ENCODE results near the gene EPHB1.

EPHB1 gene
- total RNA-seq = 0.17 to 4.0 (median 0.73) reads per million in 17 experiments

DNA sequence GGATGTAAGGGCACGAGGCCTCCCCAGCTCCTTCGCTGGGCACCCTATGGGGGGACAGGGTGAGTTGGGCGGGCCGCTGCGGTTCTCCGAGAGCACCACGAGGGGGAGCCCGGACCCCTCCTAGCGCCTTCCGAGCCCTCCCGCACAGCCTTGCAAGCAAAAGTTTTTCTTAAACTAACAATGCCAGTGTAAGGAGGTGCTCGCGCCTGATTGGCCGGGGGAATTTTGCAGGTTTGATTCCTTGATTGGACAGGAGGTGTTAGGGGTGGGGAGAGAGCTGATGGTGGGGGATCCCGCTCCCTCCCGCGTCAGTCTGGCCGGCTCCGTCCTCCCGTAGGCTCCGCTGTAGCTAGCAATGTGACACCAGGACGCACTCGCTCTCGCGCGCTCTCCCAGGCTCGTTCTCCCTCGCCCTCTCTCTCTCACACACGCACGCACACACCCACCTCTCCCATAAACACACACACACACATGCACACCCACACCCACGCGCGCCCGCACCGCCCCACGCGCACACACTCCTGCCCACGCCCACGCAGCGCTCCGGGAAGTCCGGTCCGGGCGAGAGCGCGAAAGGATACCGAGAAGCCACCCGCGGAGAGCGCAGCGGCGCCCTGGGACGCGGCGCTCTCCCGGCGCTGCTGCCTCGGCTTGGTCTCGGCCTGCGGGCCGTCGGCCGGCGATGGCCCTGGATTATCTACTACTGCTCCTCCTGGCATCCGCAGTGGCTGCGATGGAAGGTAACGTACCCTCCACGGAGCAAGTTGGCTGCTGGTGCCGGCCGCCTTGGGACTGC is at the start of gene EPHB1:
TSS of gene EPHB1 (plus strand) at position 311 of the 796 bp plus-strand sequence.
- peak; percentile 73 to 89 (median 82) for DNase-seq

DNA sequence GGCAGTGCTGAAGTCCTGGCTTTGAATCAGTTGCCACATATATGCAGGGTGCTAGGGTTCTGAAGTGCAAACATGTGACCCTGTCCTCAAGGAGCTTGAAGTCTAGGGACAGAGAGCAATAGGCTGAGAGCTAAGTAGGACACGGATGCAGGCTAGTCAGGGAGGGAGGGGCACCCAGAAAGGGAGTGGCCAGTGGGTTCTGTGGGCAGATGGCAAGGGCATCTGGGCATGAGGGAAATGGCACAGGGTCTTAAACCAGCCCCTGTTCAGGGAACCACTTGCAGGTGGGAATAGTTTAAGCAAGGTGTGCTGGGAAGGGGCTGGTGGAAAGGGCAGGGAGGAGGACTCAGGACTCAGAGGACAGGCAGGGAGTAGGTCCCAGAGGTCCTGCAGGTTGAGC is 46.4 kb upstream of the EPHB1 start:
- DNase-seq = no peak

DNA sequence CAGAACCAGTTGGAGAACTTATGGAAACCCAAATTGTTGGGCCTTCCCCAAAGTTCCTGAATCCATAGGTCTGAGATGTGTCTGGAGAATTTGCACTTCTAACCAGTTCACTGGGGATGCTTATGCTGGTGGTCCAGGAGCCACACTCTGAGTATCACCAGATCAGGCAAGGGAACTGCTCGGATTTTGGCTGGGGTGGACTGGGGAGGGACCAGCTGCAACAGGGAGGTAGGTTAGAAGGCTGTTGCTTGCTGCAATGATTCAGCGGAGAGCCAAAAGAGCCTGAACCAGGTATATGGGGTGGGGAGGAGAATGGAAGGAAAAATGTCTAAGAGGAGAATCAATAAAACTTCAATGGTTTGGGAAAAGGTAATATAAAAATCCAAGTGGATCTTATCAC is 45.9 kb upstream of the EPHB1 start:
- no peak for DNase-seq

DNA sequence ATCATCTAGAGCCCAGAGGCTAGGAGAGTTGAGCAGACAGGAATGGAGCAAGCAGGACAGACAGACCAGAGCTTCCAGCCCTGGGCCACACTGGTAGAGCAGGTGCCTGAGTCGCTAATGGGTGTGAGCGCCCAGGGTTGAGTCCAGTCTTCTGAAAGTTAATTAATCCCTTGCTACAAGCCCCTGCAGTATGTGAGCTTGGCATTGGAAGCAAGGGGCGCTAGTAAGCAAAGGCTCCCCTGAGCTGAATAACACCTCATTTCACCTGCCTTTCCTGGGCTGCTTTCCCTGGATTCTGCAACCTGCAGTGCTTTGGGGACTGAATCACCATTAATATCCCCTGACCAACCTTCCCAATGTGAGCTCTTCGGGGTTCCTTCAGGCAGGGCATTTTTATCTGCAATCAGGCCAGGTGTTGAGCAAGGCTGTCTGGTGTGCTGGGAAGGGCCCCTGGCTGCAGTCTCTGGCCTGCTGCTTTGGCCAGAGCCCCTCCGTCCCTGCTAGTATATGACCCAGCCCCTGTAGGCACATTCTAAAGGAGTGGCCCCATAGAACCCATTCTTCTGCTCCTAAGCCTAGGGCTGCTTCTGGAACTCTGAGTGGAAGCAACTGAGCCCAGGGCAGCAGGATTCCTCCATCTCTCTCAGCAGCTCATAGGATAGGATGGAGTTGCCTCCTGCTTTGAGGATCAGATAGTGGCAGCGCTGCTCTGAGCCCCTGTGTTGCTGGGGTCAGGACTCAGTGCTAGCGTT is 45.1 kb upstream of the EPHB1 start:
- no peak for DNase-seq

DNA sequence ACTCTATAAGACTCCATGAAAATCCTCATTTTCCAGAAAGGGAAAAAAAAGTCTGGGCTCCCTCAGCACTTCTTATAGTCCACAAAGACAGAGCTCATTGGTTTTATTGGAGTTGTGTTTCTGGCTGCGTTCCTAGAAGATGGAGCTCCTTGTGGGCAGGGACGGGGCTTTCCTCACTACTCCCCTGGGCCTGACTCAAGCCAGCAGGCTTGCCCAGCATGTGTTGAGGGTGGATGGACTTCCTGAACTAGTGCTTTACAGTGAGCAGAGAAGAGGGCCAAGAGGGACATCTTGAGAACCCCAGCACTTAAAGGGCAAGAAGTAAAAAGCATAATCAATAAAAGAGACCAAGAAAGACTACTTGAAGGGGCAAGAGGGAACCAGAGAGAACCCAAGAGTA is 43.2 kb upstream of the EPHB1 start:
- no peak for DNase-seq

DNA sequence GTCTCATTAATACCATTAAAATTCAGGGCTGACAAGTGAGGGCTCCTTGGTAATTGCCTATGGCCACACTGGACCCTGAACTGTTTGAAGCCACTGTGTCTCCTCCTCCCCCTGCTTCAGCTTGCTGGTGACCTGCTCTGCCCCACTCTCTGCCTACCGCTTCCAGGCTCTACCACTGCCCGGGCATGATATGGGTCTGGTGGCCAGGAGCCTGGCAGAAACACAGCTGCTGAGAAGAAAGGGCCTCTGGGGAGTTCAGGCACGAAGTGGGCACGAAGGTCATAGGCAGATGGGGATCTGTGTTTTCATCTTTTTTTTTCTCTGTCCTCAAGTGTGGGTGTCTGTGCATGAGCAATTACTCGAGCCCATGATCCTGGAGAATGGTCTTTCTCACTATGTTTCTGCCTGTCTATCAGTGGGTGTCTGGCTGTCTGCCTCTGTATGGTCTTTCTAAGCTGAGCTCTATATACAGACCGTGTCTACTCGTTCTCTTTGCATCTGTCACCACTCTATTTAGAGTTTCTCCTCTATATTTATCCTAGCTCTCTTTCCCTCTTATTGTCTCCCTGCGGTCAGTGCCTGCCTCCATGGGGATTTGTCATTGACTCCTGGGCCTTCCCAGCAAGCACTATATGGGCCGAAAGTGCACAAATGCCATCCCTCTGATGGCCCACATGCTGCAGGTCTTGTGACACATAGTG is 42.1 kb upstream of the EPHB1 start:
- DNase-seq = no peak

DNA sequence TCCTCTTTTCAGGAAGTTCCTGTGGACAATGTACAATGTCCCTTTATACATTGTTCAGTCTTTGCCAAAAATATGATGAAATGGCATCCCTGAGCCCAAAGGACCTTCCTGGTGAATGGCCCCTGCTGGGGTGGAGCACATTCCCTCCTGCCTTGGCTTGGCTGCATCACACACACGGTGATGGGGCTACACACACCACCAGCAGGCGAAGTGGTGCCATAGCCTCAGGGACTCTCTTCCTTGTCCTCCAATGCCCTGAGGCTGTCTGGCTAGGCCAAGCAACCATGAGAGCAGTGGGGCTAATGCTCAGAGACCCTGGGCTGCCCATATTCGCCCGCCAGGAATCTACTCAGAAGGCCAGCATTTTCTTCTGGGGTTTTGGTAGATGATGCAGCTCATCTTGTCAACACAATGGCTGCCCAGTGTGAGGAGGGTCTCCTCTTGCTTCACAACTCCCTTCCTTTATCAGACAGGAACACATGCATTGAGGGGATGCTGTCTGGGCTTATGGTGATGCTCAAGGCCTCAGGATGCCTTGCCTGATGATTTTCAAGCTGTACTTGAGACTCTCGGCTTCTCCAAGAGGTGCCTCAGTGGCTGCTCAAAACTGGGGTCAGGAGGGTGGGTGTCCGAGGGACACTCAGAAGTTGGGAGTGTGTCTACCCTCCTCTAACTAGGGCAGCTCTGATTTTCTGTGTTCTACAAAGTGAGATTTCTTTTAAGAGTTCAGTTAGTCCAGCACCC is 40.9 kb upstream of the EPHB1 start:
- no peak for DNase-seq

DNA sequence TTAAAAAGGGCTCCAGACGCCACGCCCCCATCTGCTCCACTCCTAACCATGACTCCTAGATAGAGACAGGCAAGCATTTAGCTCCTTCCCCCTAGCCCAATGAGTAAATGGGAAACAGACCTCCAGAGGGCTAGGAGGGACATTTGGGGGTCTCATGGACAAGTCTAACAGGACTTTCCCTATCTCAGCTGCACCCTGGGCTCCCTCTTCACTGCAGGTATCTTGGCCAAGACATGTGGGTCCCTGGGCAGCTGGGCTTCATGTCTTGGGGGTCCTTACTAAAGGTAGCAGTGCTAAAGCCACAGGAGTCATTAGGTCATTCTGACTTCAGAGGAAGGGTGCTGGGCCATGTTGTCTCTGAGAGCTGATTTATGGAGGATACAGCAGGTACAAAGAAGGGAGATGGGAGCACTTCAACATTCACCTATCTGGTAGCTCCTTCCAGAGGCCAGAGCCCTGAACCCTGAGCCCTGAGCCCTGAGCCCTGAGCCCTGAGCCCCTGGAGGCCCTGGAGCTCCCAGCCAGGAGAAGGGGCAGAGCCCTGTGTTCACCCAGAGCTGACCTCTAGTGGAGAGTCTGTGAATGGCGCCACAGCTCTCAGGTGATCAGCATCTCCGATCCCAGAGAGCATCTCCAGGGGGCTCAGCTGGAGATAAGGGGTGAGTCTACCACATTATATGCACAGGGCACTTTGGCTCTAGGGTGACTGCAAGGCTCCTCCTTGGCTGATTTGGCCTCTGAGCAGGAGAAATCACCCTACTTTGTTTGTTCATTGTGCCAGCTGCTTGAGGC is 40.1 kb upstream of the EPHB1 start:
- peak; percentile 37 to 70 (median 56) for DNase-seq

DNA sequence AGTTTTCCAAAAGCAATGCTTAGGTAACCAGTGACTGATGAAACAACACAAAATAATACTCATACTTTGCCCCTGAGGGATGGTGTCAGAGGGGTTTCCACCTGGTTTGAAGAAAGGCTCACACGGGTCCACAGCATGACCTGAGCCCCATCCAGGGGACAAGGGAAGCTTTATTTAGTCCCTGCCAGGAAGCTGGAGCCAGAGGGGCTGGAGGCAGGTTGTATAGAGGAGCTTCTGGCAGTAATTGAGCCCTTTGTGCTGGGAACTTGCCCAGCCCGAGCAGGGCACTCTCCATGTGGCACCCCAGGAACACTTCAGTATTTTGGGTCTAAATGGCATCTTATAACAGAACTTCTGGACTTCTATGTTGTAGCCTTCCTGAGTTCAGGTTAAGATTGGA is 39.2 kb upstream of the EPHB1 start:
- no peak for DNase-seq

DNA sequence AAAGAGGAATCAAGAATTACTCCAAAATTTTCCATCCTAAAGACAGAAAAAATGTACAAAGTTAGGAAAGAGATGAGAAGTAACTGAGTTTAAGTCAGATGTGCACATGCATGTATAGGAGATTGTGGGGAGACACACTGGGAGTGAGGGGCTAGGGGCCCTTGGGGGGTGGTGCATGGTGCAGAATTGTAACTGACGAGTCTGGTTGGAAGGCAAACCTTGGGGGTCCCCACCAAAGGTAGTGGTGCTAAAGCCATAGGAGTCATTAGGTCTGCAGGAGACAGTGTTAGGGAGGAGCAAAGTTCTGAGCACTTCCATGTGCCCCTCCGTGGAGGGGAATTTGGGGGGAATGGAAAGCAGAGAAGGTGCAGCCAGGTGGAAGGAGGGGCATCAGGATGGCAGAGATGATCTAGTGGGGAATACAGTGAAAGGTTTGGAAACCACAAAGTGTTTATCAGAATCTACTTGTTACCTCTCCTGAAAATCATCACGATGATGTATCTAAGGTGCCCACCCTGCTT is 37.5 kb upstream of the EPHB1 start:
- no peak for DNase-seq

DNA sequence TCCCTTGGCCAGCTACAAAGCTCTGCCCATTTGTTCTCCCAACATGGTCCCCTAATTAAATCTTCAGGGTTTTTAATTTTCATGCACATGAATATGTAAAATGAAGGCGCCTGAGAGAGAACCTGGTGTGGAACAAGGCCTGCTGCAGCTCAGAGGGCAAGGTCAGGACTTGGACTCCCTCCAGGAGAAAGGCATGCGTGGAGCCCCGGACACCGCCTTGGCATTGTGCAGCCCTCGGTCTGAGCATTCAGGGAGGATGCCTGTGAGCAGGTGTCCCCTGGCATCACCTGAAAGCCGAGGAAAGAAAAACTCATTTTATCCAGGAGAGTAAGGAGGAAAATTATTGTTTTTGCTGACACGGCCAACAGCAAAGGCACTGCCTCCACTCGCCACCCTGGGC is 33.8 kb upstream of the EPHB1 start:
- no peak for DNase-seq

DNA sequence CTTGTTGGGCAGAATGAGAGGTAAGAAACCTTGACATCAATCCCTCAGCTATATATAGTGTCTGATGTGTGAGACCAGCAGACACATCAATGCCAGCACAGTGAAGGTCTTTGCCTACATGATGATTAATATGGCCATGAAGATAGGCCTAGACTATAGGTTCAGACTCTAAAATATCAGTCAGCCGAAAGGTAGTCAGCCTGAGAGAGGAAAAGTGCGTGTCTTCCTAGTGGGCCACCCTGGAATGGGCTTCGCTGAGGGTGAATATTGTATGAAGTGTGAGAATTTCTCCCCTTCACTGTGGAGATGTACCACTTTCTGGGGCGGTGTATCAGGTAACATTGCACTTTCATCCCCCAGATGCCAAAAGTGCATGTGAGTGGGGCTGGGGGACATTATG is 33.0 kb upstream of the EPHB1 start:
- DNase-seq = no peak

DNA sequence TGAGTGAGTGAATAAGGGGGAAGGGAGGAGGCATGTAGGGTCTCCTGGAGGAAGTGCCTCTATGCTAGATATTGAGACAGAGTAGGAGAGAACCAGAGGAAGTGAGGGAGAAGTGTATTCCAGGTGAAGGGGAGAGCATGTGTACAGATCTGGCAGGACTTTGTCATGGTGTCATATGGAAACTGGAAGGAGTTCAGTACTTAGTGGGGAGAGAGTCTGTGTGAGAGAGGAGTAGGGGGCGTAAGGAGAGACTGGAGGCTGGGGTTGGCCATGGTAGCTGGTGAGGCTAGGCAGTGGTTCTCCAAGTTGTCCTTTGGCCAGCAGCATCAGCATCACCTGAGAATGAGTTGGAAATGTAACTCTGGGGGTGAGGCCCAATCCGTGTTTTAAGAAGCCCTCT is 29.6 kb upstream of the EPHB1 start:
- no peak for DNase-seq

DNA sequence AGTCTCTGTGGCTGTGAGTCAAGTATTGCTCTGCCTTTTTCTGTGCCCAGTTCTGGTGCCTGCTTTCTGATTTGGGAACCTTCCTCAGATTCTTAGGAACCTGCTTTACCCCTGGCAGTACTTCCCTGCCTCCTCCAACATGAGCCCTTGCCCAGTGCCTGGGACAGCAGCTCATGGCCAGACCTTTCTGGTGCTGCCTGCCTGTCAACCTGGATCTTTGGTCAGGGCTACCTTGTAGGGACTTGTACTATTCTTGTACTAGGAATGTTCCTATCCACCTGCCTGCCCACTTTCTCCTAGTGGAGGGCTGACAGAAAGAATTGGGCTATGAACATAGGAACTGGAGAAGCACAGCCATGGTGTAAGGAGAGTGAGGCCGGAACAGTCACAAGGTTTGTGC is 28.8 kb upstream of the EPHB1 start:
- no peak for DNase-seq

DNA sequence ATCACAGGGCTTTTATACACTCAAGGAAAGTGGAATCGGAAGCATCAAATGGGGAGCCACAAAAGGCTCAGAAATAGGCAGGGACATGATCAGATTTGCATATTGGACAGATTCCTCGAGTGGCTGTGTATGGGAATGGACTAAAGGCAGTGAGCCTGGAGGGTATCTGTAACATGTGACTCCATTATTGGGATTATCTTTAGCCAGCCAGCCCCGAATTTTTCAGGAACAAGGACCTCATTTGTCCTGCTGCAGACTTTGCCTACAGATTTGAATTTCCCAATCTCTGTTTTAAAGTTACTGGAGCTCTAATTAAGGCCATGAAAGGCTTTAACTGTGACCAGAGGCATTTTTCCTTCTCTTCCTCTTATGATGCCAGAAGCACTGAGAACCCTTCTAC is 26.9 kb upstream of the EPHB1 start:
- no peak for DNase-seq

DNA sequence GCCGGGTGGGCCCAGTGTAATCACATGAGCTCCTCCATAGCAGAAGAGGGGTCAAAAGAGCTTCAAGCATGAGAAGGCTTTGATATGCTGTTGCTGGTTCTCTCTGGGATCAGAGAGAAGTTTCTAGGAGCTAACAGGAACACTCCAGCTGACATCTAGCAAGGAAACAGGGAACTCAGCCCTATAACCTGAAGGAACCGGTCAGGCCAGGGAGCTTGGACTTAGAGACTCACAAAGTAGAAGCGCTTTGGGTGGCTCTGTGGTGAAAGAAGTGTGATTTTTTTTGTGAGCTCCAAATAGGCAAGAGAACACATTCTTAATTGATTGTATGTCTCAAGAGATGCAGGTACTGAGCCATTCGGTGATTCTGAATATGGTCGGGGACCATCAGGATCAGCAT is 26.2 kb upstream of the EPHB1 start:
- no peak for DNase-seq

DNA sequence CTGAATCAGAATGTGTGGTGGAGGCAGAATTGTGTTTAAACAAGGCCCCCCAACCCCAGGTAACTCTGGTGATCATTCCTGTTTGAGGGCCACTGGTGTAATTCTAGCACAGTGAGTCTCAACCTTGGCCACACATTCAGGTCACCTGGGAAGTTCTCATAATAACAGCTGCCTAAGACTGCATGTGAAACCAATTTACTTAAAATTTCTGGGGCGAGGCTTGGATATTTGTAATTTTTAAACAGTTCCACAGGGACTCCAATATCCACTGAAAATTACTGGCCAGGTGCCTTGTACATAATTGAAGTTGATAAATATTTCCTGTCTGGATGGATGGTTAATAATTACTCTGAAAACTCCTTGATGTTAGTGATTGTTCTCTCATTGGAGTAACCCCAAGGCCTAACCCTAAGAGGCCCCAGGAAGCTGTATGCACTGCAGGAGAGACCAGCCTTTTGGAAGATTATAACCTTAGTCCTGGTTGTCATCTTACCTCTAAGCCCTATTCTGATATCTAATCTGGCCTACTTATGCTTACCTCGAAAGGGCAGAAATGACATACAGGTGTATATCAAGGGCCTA is 25.7 kb upstream of the EPHB1 start:
- no peak for DNase-seq

DNA sequence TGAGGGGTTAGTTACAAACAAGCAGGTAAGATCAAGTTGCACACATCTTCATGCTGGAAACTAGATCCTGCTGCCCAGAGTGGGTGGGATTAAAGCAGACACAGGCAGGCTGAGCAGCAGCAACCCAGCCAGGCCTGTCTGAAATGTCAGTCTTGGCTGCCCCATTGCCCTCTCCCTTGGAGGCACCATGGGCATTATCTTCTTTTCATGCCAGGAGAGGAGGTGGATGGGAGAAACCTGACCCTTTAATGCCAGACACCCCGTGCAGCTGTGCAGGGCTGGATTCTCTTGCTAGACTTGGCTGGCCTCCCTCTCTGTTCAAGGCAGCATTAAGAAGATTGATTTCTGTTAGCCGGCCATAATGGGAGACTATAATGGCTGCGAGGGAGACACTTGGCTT is 23.0 kb upstream of the EPHB1 start:
- no peak for DNase-seq

DNA sequence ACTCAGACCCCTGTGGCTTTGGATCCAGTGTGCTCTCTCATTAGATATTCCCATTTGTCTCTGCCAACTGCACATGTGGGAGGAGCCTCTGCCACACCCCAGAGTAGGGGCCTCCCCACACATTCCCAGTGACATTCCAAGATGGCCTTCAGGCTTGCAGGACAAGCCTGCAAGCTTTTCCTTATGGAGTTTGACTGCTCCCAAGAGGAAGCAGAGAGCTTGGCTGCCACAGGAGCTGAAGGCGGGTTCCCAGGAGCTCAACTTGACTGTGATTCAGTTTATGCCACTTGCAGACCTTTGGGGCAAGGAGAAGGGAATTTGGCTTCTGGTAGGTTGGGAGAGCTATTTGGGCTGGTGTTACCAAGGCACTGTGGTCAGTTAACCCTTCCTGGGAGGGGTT is 22.5 kb upstream of the EPHB1 start:
- DNase-seq = no peak

DNA sequence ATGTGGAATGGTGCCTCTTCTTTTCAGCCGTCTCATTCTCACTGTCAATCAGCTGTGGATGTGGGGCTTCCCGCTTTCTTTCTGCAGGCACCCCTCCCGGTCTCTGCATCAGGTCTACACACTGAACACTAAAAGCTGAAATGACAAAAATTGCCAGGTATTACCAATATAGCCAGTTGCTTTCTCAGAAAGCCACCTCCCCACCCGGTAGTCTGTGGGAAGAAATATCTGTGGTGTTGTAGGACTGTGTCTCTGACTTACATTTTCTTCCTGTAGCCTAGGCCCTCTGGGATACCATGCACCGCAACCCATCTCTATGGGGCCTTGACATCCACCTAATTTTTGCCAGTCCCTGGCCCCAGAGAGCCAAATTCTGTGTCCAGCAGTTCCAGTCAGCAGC is 19.2 kb upstream of the EPHB1 start:
- DNase-seq = no peak

DNA sequence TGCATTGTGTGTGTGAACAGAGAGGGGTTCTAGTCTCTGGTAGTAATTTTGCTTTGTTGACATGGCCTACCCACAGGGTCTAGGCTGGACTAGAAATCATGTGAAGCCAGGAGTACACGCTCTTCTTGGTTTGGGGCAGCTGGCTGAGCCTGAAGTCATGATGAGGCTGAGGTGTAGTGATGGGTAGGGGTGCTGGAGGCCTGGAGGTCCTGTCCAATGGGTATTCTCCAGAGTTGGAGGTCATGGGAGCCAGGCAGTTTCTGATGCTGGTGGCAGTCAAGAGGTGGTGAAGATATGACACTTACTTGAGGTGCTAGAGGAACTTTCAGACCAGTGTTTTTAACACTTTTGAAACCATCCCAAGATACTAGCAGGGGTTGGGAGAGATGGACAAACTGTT is 18.5 kb upstream of the EPHB1 start:
- DNase-seq = no peak

Data from suppressor macrophage (primary cell).